ENCODE data around the gene CNN1. TPM values are rescaled to one million over a fixed set of nuclear protein-coding genes. Genes with fewer than 3 reads are reported as not detected.
A peak's percentile ranks its signal among the peaks of the same experiment; 100 is the strongest.

Gene CNN1
- total and polyA plus RNA-seq, 2 of the 13 experiments (the other 11 are each of a cell fraction or from before 2014, with no cell fraction given): 0.70 to 1.1 TPM

GRCh38 chr19:11558881-11559828 lies 20.5 kb downstream of the CNN1 start, which contains the start of gene ELOF1 (continued):
- TF ChIP-seq PRDM10 (CRISPR knock-in tag; IDR thresholded peaks at IDR 0.05; ENCODE audit: low read depth): no peak; the same call in 1 of the 2 replicates
- TF ChIP-seq SSRP1 (CRISPR knock-in tag; IDR thresholded peaks at IDR 0.05): no peak
- no peak for TF ChIP-seq ZNF562 (CRISPR knock-in tag; IDR thresholded peaks at IDR 0.05; ENCODE audit: borderline replicate concordance)
- TF ChIP-seq MED13 (CRISPR knock-in tag; IDR thresholded peaks at IDR 0.05): no peak
- TF ChIP-seq KLF16 (CRISPR knock-in tag; IDR thresholded peaks at IDR 0.05): peak in 1 of 2 experiments; percentile 58; a peak in 2 of 4 replicates
- TF ChIP-seq ZMYM2 (CRISPR knock-in tag; IDR thresholded peaks at IDR 0.05): no peak
- no peak for TF ChIP-seq NR3C1 (CRISPR knock-in tag; IDR thresholded peaks at IDR 0.05)
- TF ChIP-seq LCORL (IDR thresholded peaks at IDR 0.05): no peak
- TF ChIP-seq LCORL (CRISPR knock-in tag; IDR thresholded peaks at IDR 0.05): peak; percentile 60; the same call in 1 of the 2 replicates
- TF ChIP-seq ATRX (CRISPR knock-in tag; IDR thresholded peaks at IDR 0.05; ENCODE audit: borderline replicate concordance): no peak
- no peak for TF ChIP-seq SNAPC5 (CRISPR knock-in tag; IDR thresholded peaks at IDR 0.05; ENCODE audit: borderline replicate concordance)
- peak; percentile 69; the same call in 1 of the 2 replicates for TF ChIP-seq KLF6 (CRISPR knock-in tag; IDR thresholded peaks at IDR 0.05)
- peak; percentile 52 for TF ChIP-seq ZBTB25 (CRISPR knock-in tag; IDR thresholded peaks at IDR 0.05)
- no peak for TF ChIP-seq ZNF3 (CRISPR knock-in tag; IDR thresholded peaks at IDR 0.05)
- TF ChIP-seq PLSCR1 (CRISPR knock-in tag; IDR thresholded peaks at IDR 0.05; ENCODE audit: borderline replicate concordance): no peak
- TF ChIP-seq ZNF503 (CRISPR knock-in tag; IDR thresholded peaks at IDR 0.05): no peak
- peak; percentile 34; the same call in 1 of the 2 replicates for TF ChIP-seq HCFC1 (IDR thresholded peaks at IDR 0.05; ENCODE audit: low read depth, low read length)
- TF ChIP-seq CENPX (CRISPR knock-in tag; IDR thresholded peaks at IDR 0.05): no peak
- TF ChIP-seq ZGPAT (CRISPR knock-in tag; IDR thresholded peaks at IDR 0.05): peak; percentile 51; the same call in 1 of the 2 replicates
- TF ChIP-seq GABPA (IDR thresholded peaks at IDR 0.05; ENCODE audit: low read depth, low read length): peak; percentile 93
- TF ChIP-seq GABPA (CRISPR knock-in tag; IDR thresholded peaks at IDR 0.05; ENCODE audit: low read depth): peak; percentile 98

Measured in HepG2 (cell line).